MM.1S (cell line): ENCODE results near the gene CEP83.

Source experiments
- CTCF ChIP-seq: fragments of 300-600 bp; sonication (generic); IDR thresholded peaks from 2 replicates; pipeline ENCODE4 v1.5.1; 2016; ENCODE audit warnings: antibody characterized with exemption, low read length, mixed read lengths
- EZH2 ChIP-seq: fragments of 300-600 bp; sonication (generic); optimal IDR thresholded peaks from 2 replicates; pipeline ENCODE3; 2017; ENCODE audit warnings: low read depth, mild to moderate bottlenecking, antibody characterized with exemption, low read length, mixed read lengths

- TF ChIP-seq CTCF = no peak
- no peak for TF ChIP-seq EZH2
These were observed 54.8 kb downstream of the CEP83 start for GRCh38 chr12:94404854-94405253.
